Smooth muscle cell of the coronary artery (primary cell): ENCODE data around the gene HIF1AN. TPM values are rescaled to one million over a fixed set of nuclear protein-coding genes. Genes with fewer than 3 reads are reported as not detected.

ENCODE experiments used
- total RNA-seq: library from RNA; depleted of rRNA; stranded (reverse); fragments of >200 nt; gene quantifications from 2 replicates; pipeline ENCODE4 v1.2.3, GENCODE V29; 2014; ENCODE audit warnings: low replicate concordance

Gene HIF1AN
- 9.9 and 11.1 TPM in 2 replicates for total RNA-seq

DNA sequence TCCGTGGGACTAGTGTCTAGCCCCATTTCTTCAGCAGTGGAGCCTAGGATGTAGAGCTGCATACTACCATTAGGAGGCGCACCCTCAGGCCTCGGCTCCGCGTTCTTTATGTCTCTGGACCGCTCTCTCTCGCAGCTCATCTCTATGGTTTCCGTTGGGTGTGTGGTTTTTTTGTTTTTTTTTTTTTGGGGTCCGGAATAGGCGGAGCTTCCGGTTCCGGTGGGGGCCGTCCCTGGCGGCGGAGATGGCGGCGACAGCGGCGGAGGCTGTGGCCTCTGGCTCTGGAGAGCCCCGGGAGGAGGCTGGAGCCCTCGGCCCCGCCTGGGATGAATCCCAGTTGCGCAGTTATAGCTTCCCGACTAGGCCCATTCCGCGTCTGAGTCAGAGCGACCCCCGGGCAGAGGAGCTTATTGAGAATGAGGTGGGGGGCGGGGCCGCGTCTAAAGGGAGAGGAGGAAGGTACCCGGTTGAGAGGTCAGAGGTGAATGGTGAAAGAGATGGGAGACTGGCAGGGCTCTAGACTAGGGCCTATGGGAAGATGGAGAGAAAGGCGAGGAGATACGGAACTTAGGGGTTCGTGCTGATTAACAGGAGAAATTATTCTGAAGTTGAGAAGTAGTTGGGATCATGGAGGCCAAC lies at the start of gene HIF1AN:
HIF1AN (plus strand) TSS at position 229 of the 639 bp plus-strand sequence; CDS start at position 245, 16 bp downstream.

GRCh38 chr10:100519311-100520051 lies 16.3 kb upstream of the HIF1AN start, which contains the start of gene SEC31B:
TSS of gene SEC31B (minus strand) at chr10:100519861. CDS start at chr10:100516952, 2,909 bp downstream.

DNA sequence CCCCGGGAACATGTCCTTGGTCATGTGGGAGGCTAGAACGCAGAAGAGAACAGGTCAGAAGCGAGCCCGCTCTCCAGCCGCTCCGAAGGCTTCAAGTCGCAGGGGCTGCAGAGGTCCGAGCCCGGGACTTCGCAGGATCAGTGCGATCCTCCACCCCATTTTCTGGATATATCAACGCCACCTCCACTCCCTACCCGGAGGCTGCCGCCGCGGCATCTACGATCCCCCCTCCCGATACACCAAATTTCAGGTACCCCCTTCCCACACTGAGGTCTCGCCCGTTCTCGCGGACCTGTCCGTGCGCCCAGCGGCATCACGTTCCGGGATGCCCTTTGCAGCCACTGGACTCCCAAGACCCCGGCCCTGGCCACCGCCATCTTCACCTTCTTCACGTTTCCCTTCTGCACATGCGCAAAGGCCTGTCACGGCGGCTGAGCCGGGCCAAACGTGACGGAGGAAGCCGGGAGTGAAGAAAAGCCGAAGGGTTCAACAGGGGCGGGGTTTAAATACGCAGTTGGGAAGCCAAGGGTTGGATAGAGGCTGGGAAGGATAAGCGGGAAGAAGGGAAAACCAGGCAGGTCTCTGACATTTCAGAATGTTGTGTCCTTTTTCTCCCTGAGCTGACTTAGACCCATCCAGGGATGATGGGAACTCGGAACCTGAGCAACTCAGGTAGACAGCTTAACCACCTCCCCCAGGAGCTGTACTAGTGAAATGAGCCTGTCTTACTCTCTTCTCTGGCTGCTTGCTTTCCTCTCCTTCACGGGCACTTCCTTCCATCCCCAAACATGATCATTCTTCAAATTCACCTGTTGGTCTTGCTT lies 6.1 kb upstream of the HIF1AN start, which contains the start of gene NDUFB8:
NDUFB8 (minus strand) TSS at position 397 of the 824 bp plus-strand sequence; CDS start at position 377, 20 bp downstream.

Other genes with a start within 250 kb of the HIF1AN start
- 19.7 and 50.3 TPM in 2 replicates for gene BLOC1S2, start 249.3 kb upstream of the HIF1AN start, total RNA-seq
- not detected in 2 replicates for gene PKD2L1, start 205.7 kb upstream of the HIF1AN start, total RNA-seq
- gene SCD, start 188.7 kb upstream of the HIF1AN start, total RNA-seq: 38.5 and 220 TPM in 2 replicates
- gene WNT8B, start 72.9 kb upstream of the HIF1AN start, total RNA-seq: not detected in 2 replicates
- gene SEC31B, start 16.1 kb upstream of the HIF1AN start, total RNA-seq: 1.4 and 2.3 TPM in 2 replicates
- 105 and 269 TPM in 2 replicates for gene NDUFB8, start 6.1 kb upstream of the HIF1AN start, total RNA-seq
- not detected in 2 replicates for gene PAX2, start 209.6 kb downstream of the HIF1AN start, total RNA-seq